Measurements from ENCODE around the gene CNOT11. TPM values are rescaled to one million over a fixed set of nuclear protein-coding genes. Genes with fewer than 3 reads are reported as not detected.
"Not testable (repeated sequence)": the region's sequence is repeated elsewhere in the genome, so short reads cannot be mapped to it uniquely, and the experiment has no call there.

The CNOT11 gene
- total RNA-seq, 1 donor from 2014 or later, result 47.1 TPM

DNA sequence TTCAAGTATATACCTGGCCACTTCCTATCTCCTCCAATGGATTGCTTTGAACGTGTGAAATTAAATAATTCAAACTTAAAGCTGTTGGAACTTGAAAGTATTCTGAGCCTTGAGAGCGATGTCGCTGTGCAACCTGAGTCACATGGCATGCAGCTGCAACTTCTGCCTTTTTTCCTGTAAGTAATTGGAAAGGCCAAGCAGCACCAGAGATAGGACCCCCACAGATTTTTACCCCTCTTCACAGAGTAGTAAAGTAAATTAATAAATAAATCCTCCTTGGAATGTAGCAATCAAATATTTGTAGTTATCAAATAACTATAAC lies 59.0 kb downstream of the CNOT11 start:
- Mint-ChIP-seq H3K4me1 (ENCODE audit: unreplicated experiment) (peaks cover 13% of the 10 kb centered on the region), H3K27ac (ENCODE audit: unreplicated experiment) (no peak overlapping the region), H3K36me3 (ENCODE audit: low read depth, unreplicated experiment) (peaks cover 5% of the 10 kb centered on the region), H3K9me3 (ENCODE audit: unreplicated experiment) (no peaks in the 10 kb centered on the region), H3K4me3 (ENCODE audit: unreplicated experiment) (no peak overlapping the region), H3K27me3 (ENCODE audit: unreplicated experiment) (peaks cover 1% of the 10 kb centered on the region)
- no peak for DNase-seq (ENCODE audit: low spot score)
- TF ChIP-seq, protein P1, sequence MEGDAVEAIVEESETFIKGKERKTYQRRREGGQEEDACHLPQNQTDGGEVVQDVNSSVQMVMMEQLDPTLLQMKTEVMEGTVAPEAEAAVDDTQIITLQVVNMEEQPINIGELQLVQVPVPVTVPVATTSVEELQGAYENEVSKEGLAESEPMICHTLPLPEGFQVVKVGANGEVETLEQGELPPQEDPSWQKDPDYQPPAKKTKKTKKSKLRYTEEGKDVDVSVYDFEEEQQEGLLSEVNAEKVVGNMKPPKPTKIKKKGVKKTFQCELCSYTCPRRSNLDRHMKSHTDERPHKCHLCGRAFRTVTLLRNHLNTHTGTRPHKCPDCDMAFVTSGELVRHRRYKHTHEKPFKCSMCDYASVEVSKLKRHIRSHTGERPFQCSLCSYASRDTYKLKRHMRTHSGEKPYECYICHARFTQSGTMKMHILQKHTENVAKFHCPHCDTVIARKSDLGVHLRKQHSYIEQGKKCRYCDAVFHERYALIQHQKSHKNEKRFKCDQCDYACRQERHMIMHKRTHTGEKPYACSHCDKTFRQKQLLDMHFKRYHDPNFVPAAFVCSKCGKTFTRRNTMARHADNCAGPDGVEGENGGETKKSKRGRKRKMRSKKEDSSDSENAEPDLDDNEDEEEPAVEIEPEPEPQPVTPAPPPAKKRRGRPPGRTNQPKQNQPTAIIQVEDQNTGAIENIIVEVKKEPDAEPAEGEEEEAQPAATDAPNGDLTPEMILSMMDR (IDR thresholded peaks at IDR 0.05; ENCODE audit: unreplicated experiment), result no peak

DNA sequence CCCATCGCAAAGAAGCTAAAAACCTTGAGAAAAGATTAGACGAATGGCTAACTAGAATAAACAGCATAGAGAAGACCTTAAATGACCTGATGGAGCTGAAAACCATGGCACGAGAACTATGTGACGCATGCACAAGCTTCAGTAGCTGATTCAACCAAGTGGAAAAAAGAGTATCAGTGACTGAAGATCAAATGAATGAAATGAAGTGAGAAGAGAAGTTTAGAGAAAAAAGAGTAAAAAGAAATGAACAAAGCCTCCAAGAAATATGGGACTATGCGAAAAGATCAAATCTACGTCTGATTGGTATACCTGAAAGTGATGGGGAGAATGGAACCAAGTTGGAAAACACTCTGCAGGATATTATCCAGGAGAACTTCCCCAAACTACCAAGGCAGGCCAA lies 63.9 kb downstream of the CNOT11 start:
- H3K27me3 Mint-ChIP-seq (ENCODE audit: unreplicated experiment); H3K36me3 Mint-ChIP-seq (ENCODE audit: low read depth, unreplicated experiment); DNase-seq (ENCODE audit: low spot score); H3K27ac Mint-ChIP-seq (ENCODE audit: unreplicated experiment); H3K4me1 Mint-ChIP-seq (ENCODE audit: unreplicated experiment); H3K4me3 Mint-ChIP-seq (ENCODE audit: unreplicated experiment); H3K9me3 Mint-ChIP-seq (ENCODE audit: unreplicated experiment): not testable (repeated sequence)

Small RNA genes lying within 50 kb of the gene (microRNA-seq; reads per million reads assigned to microRNA genes)
- 0.28 reads per million for gene MIR5696 (ENCODE audit: unreplicated experiment)

Other genes starting within 250 kb of the CNOT11 start
- 27.5 TPM for gene TBC1D8, start 101.5 kb upstream of the CNOT11 start, total RNA-seq (ENCODE audit: unreplicated experiment)
- 32.0 TPM for gene RNF149, start 55.8 kb downstream of the CNOT11 start, total RNA-seq (ENCODE audit: unreplicated experiment)
- gene CREG2, start 134.6 kb downstream of the CNOT11 start, total RNA-seq (ENCODE audit: unreplicated experiment), result 23.6 TPM
- 5.0 TPM for gene RFX8, start 222.2 kb downstream of the CNOT11 start, total RNA-seq (ENCODE audit: unreplicated experiment)